HEK293 (cell line): Measurements from ENCODE around the gene IFT122.

Experiments
- CTCF ChIP-seq: fragments of 450-650 bp; formaldehyde crosslinking; IDR thresholded peaks from 2 replicates; pipeline ENCODE4 v1.5.1; 2016; ENCODE audit warnings: missing biosample characterization, missing genetic modification characterization
- ZNF830 ChIP-seq: fragments of 450-650 bp; IDR thresholded peaks from 2 replicates; pipeline ENCODE4 v1.5.0; 2018; ENCODE audit warnings: missing biosample characterization, missing genetic modification characterization, low read depth, mild to moderate bottlenecking, moderate library complexity
- ZSCAN30 ChIP-seq: fragments of 450-650 bp; IDR thresholded peaks from 2 replicates; pipeline ENCODE4 v1.5.1; 2018; ENCODE audit warnings: missing biosample characterization, mild to moderate bottlenecking, missing genetic modification characterization, moderate library complexity

- no peak for TF ChIP-seq ZNF830 (tag by site-specific recombination)
- no peak for TF ChIP-seq CTCF (tag by site-specific recombination)
- TF ChIP-seq ZSCAN30 (tag by site-specific recombination) = no peak
These were observed 23.7 kb downstream of the IFT122 start for GRCh38 chr3:129463716-129464115.
